AG10803 (cell line): ENCODE results near the gene SLC4A5.
"Not testable (repeated sequence)": the region's sequence is repeated elsewhere in the genome, so short reads cannot be mapped to it uniquely, and the experiment has no call there.

Source experiments
- DNase-seq: peaks from one replicate; pipeline ENCODE4 v3.0.0; 2010; ENCODE audit warnings: low read depth
- H3K4me3 ChIP-seq: 2 replicates; pipeline ENCODE4 v1.5.1; 2011; ENCODE audit warnings: mild to moderate bottlenecking, low read length, control low read depth
- TF ChIP-seq, protein P1 (sequence below): conservative IDR thresholded peaks from 2 replicates; pipeline ENCODE4 v1.5.1; 2011; ENCODE audit warnings: mild to moderate bottlenecking, low read length, control low read depth, inconsistent platforms

The SLC4A5 gene

DNA sequence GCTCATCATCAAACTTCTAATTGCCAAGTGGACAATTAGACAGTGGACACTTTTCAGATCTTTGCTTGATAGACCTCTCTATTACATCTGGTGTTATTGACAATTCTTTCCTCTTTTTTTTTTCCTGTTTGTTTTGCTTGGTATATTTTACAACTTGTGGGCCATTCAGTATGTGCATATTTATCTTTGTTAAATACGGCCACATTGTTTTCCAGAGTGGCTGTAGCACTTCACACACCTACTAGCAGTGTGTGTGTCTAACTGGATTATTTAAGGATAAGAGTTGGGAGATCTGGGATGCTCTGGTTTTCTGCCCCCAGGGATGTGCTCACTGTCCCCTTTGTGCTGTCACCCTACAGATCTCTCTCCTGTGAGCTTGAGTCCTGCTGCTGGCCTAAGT lies 4.1 kb upstream of the SLC4A5 start:
- no peak for DNase-seq
- H3K4me3 ChIP-seq = no peak overlapping the region
- TF ChIP-seq, protein P1, sequence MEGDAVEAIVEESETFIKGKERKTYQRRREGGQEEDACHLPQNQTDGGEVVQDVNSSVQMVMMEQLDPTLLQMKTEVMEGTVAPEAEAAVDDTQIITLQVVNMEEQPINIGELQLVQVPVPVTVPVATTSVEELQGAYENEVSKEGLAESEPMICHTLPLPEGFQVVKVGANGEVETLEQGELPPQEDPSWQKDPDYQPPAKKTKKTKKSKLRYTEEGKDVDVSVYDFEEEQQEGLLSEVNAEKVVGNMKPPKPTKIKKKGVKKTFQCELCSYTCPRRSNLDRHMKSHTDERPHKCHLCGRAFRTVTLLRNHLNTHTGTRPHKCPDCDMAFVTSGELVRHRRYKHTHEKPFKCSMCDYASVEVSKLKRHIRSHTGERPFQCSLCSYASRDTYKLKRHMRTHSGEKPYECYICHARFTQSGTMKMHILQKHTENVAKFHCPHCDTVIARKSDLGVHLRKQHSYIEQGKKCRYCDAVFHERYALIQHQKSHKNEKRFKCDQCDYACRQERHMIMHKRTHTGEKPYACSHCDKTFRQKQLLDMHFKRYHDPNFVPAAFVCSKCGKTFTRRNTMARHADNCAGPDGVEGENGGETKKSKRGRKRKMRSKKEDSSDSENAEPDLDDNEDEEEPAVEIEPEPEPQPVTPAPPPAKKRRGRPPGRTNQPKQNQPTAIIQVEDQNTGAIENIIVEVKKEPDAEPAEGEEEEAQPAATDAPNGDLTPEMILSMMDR = no peak

DNA sequence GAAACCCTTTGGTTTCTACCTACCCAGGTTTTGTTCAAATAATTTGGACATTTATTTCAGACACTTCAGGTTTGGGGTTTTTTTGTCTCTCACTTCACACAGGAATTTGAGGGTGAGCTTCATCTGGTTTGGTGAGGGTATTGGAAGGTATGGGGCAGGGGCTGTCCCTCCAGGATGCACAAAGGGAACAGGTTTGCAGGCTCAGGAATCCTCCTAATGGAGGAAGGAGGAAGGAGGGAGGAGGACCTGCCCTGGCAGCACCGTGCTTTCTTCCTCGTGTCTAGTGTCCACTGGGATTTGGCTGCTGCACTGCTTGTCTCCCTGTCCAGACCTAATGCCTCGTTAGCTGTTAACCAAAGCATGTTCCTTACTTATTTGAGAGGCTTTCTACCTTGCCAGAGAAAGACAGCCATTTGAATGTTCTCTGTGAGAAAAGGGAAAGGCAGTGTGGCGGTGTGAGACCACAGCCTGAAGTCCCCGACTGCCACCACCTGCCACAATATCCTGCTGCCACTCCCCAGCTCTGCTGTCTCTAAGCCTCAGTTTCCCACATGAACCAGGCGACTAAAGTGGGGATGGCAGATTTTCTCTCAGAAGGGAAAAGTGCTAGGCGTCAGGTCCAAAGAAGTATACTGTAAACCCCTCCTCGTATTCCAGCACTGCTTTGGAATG lies 2.2 kb upstream of the SLC4A5 start:
- no peak for DNase-seq
- TF ChIP-seq, protein P1 = no peak
- no peak overlapping the region for H3K4me3 ChIP-seq

DNA sequence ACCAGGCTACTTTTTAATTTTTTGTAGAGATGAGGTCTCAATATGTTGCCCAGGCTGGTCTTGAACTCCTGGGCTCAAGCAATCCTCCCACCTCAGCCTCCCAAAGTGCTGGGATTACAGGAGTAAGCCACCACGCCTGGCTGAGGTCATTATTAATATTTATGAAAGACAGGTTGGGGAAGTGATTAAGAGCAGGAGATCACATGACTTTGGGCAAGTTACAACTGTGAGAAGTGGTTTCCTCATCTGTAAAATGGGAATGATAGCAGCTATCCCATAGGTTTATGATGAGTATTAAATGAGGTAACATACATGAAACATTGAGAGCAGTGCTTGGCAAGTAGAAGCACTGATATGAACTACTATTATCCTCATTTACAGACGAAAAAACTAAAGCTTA lies 7.0 kb downstream of the SLC4A5 start:
- not testable (repeated sequence) for DNase-seq, H3K4me3 ChIP-seq

DNA sequence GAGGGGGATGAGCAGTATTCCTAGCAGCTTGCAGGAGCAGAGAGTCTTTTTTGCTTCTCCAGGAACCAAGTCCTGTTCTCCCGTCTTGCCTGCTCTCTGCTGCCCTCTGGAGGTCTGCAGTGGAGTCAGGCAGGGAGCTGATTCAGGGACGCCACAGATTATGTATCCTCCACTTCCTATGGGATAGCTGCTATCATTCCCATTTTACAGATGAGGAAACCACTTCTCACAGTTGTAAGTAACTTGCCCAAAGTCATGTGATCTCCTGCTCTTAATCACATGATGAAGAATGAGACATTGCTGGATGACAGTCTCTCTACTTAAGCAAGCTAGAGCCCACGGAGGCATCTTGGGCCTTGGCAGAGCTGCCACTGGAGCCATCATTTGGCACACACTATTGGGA lies 8.3 kb downstream of the SLC4A5 start:
- TF ChIP-seq, protein P1 = peak; percentile 90
- DNase-seq = peak; percentile 71
- no peak overlapping the region for H3K4me3 ChIP-seq

DNA sequence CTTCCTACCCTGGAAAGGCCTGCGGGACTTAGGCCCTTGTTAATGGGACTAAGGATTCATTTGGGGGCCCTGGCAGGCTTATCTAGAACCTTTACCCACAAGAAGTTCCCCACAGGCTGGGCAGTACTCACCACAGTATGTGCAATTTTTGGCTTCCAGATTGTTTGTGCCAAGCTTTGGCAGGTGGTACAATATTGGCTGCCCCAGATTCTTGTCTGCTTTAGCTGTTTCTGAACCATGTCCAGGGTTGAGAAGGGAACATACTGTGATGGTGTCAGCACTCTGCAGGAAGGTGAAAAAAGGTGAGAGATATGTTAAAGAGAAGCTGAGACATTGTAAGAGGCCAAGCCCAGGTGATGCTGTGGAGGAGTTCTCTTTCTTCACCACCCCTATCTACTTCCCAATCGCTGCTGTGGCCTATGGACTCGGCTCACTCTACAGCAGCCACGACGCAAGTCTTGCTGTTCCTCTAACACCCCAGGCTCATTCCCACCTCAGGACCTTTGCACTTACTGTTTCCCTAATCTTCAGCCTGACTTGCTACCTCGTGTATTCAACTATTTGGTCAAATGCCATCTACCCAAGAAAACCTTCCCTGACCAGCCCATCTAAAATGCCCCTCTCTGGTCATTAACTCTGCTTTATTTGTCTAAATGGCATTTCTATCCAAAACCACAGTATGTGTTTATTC lies 9.2 kb downstream of the SLC4A5 start:
- TF ChIP-seq, protein P1 = no peak
- no peak overlapping the region for H3K4me3 ChIP-seq
- DNase-seq = no peak

DNA sequence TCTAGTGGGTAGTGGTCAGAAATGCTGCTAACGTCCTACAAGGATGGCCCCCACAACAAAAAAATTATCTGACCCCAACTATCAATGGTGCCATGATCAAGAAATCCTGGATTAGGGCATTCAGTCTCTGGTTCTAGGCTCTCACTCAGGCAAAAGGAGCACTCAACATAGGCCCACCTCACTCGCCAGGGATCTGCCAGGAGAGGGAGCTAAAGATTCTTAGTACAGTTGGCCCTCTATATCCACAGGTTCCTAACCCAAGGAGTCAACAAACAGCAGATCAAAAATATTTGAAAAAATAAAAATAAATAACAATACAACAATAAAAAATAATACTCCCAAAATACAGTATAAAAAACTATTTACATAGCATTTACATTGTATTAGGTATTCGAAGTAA lies 10.0 kb downstream of the SLC4A5 start:
- H3K4me3 ChIP-seq = no peak overlapping the region
- TF ChIP-seq, protein P1 = peak; percentile 61
- DNase-seq = peak; percentile 40

DNA sequence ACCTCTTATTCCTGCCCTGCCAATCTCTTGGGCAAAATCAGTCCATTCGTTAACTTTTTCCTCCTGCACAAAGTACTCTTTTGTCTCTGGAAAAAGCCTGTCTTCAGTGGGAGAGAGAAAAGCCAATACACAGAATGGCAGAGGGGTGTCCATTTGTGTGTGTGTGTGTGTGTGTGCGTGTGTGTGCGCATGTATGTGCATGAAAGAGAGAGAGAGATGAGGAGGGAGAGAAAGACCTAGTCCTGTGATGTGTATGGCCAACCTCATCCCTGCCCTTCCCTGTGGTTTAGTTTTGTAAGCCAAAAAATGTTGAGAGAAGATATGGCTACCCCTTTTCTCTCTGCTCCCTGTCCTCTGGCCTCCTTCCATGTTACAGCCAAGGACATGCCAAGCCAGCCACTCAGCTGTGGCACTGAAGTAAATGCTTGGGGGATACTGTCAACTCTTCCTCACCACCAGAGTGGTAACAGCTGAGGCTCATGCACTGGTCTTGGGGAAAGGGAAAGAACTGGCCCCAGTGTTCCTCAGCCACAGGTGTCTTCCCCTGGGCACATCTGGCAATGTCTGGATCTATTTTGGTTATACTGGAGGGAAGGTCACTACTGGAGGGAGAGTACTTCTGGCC lies 10.6 kb downstream of the SLC4A5 start:
- TF ChIP-seq, protein P1 = no peak

More for the DNA sequence above, 10.6 kb downstream of the SLC4A5 start:
- DNase-seq = peak; percentile 8
- no peak overlapping the region for H3K4me3 ChIP-seq
